ENCODE measurements around the gene RIC1. TPM values are rescaled to one million over a fixed set of nuclear protein-coding genes. Genes with fewer than 3 reads are reported as not detected.

Gene RIC1
- total and polyA plus RNA-seq, 2 of the 4 experiments (the other 2 are of a cell fraction) = 28.8 to 76.9 TPM

DNA sequence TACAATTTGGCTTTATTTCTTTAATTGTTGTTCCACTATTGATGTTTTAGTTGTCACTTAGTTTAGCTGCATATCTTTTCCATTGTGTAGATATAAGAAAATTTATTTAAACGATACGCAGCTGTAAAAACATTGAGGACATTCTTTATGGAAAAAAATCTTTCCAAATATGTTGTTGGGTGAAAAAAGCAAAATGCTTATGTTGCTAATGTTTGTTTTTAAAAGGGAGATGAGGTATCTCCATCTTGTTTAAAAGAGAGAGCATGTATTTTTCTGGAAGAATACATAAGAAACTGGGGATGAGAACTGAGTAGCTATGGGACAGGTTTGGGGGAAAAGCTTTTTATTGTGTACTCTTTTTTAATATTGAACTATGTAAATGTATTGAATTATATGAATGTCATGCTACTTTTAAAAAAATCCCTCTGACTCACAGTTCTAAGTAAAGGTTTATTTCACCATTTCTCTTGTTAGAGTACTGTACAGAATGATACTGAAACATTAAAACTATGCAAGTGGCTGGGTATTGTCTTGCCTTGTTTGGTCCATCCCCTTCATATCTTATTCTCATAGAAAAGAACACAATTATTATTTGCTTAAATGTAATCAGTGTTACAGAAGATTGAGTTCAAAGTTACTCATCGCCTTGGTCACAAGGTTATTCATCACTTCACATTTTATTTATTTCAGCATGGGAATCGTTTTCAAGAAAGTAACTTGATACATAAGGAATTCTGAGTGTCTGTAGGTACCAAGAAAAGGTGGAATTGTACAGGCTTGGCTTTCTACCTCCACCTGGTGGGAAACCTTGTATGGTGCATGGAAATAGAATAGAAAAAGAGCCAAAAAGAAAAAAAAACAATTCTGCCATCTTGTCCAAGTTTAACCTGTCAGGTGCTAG, 85.8 kb downstream of the RIC1 start:
- H3K4me3 ChIP-seq (ENCODE audit: insufficient read depth, low read depth, low read length) = no peak overlapping the region
- peaks cover 25 to 45% of the 10 kb centered on the region in 2 experiments for H3K79me1 ChIP-seq (ENCODE audit: low read depth in 1 of 2, low read length in 2 of 2)
- TF ChIP-seq CHD1 (IDR thresholded peaks at IDR 0.05; ENCODE audit: low read depth, low read length) (no peak), RCOR1 (IDR thresholded peaks at IDR 0.05; ENCODE audit: insufficient replicate concordance, low read length) (no peak), USF2 (IDR thresholded peaks at IDR 0.05; ENCODE audit: low read depth, low read length) (no peak), BHLHE40 (IDR thresholded peaks at IDR 0.05; ENCODE audit: low read depth, low read length) (no peak), MAZ (IDR thresholded peaks at IDR 0.05; ENCODE audit: borderline replicate concordance, low read depth, low read length) (no peak), RAD21 (IDR thresholded peaks at IDR 0.05; ENCODE audit: low read length) (peak; percentile 40; the same call in 1 of the 2 replicates), POLR2A (IDR thresholded peaks at IDR 0.05; ENCODE audit: low read depth, low read length) (no peak), NFE2L2 (IDR thresholded peaks at IDR 0.05; ENCODE audit: low read depth, low read length) (no peak)
- TF ChIP-seq, protein P1, sequence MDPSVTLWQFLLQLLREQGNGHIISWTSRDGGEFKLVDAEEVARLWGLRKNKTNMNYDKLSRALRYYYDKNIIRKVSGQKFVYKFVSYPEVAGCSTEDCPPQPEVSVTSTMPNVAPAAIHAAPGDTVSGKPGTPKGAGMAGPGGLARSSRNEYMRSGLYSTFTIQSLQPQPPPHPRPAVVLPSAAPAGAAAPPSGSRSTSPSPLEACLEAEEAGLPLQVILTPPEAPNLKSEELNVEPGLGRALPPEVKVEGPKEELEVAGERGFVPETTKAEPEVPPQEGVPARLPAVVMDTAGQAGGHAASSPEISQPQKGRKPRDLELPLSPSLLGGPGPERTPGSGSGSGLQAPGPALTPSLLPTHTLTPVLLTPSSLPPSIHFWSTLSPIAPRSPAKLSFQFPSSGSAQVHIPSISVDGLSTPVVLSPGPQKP (IDR thresholded peaks at IDR 0.05; ENCODE audit: borderline replicate concordance, low read depth, low read length) = no peak
- TF ChIP-seq, protein P2, sequence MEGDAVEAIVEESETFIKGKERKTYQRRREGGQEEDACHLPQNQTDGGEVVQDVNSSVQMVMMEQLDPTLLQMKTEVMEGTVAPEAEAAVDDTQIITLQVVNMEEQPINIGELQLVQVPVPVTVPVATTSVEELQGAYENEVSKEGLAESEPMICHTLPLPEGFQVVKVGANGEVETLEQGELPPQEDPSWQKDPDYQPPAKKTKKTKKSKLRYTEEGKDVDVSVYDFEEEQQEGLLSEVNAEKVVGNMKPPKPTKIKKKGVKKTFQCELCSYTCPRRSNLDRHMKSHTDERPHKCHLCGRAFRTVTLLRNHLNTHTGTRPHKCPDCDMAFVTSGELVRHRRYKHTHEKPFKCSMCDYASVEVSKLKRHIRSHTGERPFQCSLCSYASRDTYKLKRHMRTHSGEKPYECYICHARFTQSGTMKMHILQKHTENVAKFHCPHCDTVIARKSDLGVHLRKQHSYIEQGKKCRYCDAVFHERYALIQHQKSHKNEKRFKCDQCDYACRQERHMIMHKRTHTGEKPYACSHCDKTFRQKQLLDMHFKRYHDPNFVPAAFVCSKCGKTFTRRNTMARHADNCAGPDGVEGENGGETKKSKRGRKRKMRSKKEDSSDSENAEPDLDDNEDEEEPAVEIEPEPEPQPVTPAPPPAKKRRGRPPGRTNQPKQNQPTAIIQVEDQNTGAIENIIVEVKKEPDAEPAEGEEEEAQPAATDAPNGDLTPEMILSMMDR (conservative IDR thresholded peaks at IDR 0.05; ENCODE audit: low read depth, low read length) = peak; percentile 37
- H4K5ac ChIP-seq (ENCODE audit: low read depth, low read length) = peak overlapping the region; percentile 33; the same call in 1 of the 2 replicates
- H2BK15ac ChIP-seq (ENCODE audit: low read depth, low read length) = no peak overlapping the region
- POLR2A ChIA-PET (ENCODE audit: unreplicated experiment) = interaction anchor here (0.7 kb wide), 1 partner anchor 87 kb away, joined by 5 read pairs; no protein-coding TSS in a partner anchor
- DNase-seq = peak; percentile 61
- H3K4ac ChIP-seq (ENCODE audit: low read depth, low read length) = no peak overlapping the region
- H3K9ac ChIP-seq (ENCODE audit: low read depth, low read length) = no peak overlapping the region
- no peak overlapping the region for H3K23ac ChIP-seq (ENCODE audit: low read depth, low read length)
- peak; percentile 57 for ATAC-seq (ENCODE audit: low read depth)
- H2AK9ac ChIP-seq (replicated peaks; ENCODE audit: low read depth, low read length, poor library complexity) = no peak overlapping the region
- peak overlapping the region; percentile 52; the same call in 1 of the 2 replicates for H3K18ac ChIP-seq (ENCODE audit: low read depth, low read length)
- no peak overlapping the region for H4K91ac ChIP-seq (ENCODE audit: insufficient read depth, low read depth, low read length)
- H2BK5ac ChIP-seq (ENCODE audit: low read depth, low read length, poor library complexity, severe bottlenecking) = peak overlapping the region; percentile 86
- H4K8ac ChIP-seq (ENCODE audit: low read depth in 2 of 2, low read length in 2 of 2) = no peak overlapping the region
- 0 out of 2 replicates have a peak overlapping the region, but pooled peaks have one; percentile 76 for H3K14ac ChIP-seq (replicated peaks; ENCODE audit: low read depth, low read length)
- in situ Hi-C loops (cut with MboI; ENCODE audit: low sequenced_read_pairs) = loop anchor here (25.0 kb wide), 1 partner anchor 252 kb away; the partner anchor contains the start of gene CD274
- peaks cover 12% of the 10 kb centered on the region for H3K36me3 ChIP-seq (ENCODE audit: control insufficient read depth, insufficient read depth, low read length)
- no peak overlapping the region for H2BK120ac ChIP-seq (ENCODE audit: low read depth, low read length)
- no peak overlapping the region for H2AFZ ChIP-seq (replicated peaks; ENCODE audit: low read length, poor library complexity)
- H2BK20ac ChIP-seq (ENCODE audit: low read depth, low read length) = no peak overlapping the region
- intact Hi-C loops (cut with micrococcal nuclease) = loop anchor here (5.0 kb wide), 1 partner anchor 82 kb away; no protein-coding TSS in a partner anchor
- H4K20me1 ChIP-seq (ENCODE audit: insufficient read depth, low read length) = peaks cover 7% of the 10 kb centered on the region; the same call in 1 of the 2 replicates
- H3K4me2 ChIP-seq (ENCODE audit: low read depth, low read length) = peak overlapping the region; percentile 10; the same call in 1 of the 2 replicates
- no CpG with 5 or more reads among the region's 4 CpGs for WGBS, 2 experiments (ENCODE audit: extremely low coverage in 2 of 2, insufficient read length in 1 of 2)
- H3K4me1 ChIP-seq (ENCODE audit: control insufficient read depth, insufficient read depth, low read length) = peaks cover 15% of the 10 kb centered on the region
- H3K56ac ChIP-seq (ENCODE audit: extremely low read depth, insufficient read depth, low read length) = no peak overlapping the region
- no peaks in the 10 kb centered on the region for H3K9me3 ChIP-seq (ENCODE audit: control insufficient read depth, insufficient read depth, low read length)
- dilution Hi-C loops (cut with HindIII; ENCODE audit: low sequenced_read_pairs, unreplicated experiment) = no loop called here
- CTCF ChIA-PET = interaction anchor here (1.2 kb wide), 1 partner anchor 48 kb away, joined by 3 read pairs; no protein-coding TSS in a partner anchor
- no TSS peak for BruUV-seq (replicated peaks)
- H3K9me1 ChIP-seq (ENCODE audit: insufficient read depth, low read length) = peaks cover 9% of the 10 kb centered on the region
- H3K27me3 ChIP-seq (ENCODE audit: control insufficient read depth, insufficient read depth, low read length) = no peaks in the 10 kb centered on the region
- H3K27ac ChIP-seq (ENCODE audit: insufficient read depth, low read length) = peak overlapping the region; percentile 35; the same call in 1 of the 2 replicates
- no peak overlapping the region for H2AK5ac ChIP-seq (ENCODE audit: low read depth, low read length)
